Progenitor cell of endocrine pancreas (in vitro differentiated cells): ENCODE measurements around the gene KLF11. TPM values are rescaled to one million over a fixed set of nuclear protein-coding genes. Genes with fewer than 3 reads are reported as not detected.

Source experiments
- DNase-seq: peaks from one replicate; pipeline ENCODE4 v3.0.0; 2021; ENCODE audit warnings: low spot score; ENCODE audit not compliant: unreplicated experiment
- H3K27ac Mint-ChIP-seq: 2 replicates; pipeline ENCODE4 v1.8.0; 2021; ENCODE audit warnings: mild to moderate bottlenecking, moderate library complexity, mixed read lengths
- H3K27me3 Mint-ChIP-seq: 2 replicates; pipeline ENCODE4 v1.8.0; 2021; ENCODE audit warnings: mixed read lengths
- H3K36me3 Mint-ChIP-seq: 2 replicates; pipeline ENCODE4 v1.8.0; 2022; ENCODE audit warnings: mixed read lengths; ENCODE audit not compliant: insufficient read depth
- H3K4me1 Mint-ChIP-seq: 2 replicates; pipeline ENCODE4 v1.8.0; 2021; ENCODE audit warnings: low read depth, mixed read lengths
- H3K4me3 Mint-ChIP-seq: 2 replicates; pipeline ENCODE4 v1.8.0; 2021; ENCODE audit warnings: low read depth, mild to moderate bottlenecking, moderate library complexity, mixed read lengths
- H3K9me3 Mint-ChIP-seq: 2 replicates; pipeline ENCODE4 v1.8.0; 2021; ENCODE audit warnings: low read depth, mixed read lengths
- total RNA-seq: library from RNA; stranded (reverse); gene quantifications from 2 replicates; pipeline ENCODE4 v1.2.1, GENCODE V29; 2021
- TF ChIP-seq, protein P1 (sequence below): fragments of 200-600 bp; sonication (generic); IDR thresholded peaks from one replicate; pipeline ENCODE4 v1.5.0; 2021; ENCODE audit warnings: antibody characterized with exemption, mild to moderate bottlenecking; ENCODE audit not compliant: unreplicated experiment

KLF11 gene
- total RNA-seq, 1 donor from 2014 or later: 3.5 TPM

GRCh38 chr2:10053351-10053750 lies 10.0 kb downstream of the KLF11 start:
- Mint-ChIP-seq H3K9me3 (no peaks in the 10 kb centered on the region), H3K27ac (no peak overlapping the region), H3K4me3 (no peak overlapping the region), H3K36me3 (no peaks in the 10 kb centered on the region), H3K4me1 (peaks cover 5% of the 10 kb centered on the region), H3K27me3 (peaks cover 21% of the 10 kb centered on the region)
- no peak for DNase-seq
- TF ChIP-seq, protein P1, sequence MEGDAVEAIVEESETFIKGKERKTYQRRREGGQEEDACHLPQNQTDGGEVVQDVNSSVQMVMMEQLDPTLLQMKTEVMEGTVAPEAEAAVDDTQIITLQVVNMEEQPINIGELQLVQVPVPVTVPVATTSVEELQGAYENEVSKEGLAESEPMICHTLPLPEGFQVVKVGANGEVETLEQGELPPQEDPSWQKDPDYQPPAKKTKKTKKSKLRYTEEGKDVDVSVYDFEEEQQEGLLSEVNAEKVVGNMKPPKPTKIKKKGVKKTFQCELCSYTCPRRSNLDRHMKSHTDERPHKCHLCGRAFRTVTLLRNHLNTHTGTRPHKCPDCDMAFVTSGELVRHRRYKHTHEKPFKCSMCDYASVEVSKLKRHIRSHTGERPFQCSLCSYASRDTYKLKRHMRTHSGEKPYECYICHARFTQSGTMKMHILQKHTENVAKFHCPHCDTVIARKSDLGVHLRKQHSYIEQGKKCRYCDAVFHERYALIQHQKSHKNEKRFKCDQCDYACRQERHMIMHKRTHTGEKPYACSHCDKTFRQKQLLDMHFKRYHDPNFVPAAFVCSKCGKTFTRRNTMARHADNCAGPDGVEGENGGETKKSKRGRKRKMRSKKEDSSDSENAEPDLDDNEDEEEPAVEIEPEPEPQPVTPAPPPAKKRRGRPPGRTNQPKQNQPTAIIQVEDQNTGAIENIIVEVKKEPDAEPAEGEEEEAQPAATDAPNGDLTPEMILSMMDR: no peak

GRCh38 chr2:10054424-10054823 lies 11.1 kb downstream of the KLF11 start:
- Mint-ChIP-seq H3K4me1 (peaks cover 5% of the 10 kb centered on the region), H3K36me3 (no peaks in the 10 kb centered on the region)

GRCh38 chr2:10054976-10055375 lies 11.6 kb downstream of the KLF11 start:
- Mint-ChIP-seq H3K36me3 (no peaks in the 10 kb centered on the region), H3K27ac (no peak overlapping the region), H3K27me3 (peaks cover 21% of the 10 kb centered on the region), H3K4me1 (peaks cover 5% of the 10 kb centered on the region), H3K9me3 (no peaks in the 10 kb centered on the region), H3K4me3 (no peak overlapping the region)
- TF ChIP-seq, protein P1: no peak
- no peak for DNase-seq

More at GRCh38 chr2:10054424-10054823, 11.1 kb downstream of the KLF11 start:
- no peak for DNase-seq
- H3K4me3 Mint-ChIP-seq: no peak overlapping the region
- H3K9me3 Mint-ChIP-seq: no peaks in the 10 kb centered on the region
- H3K27me3 Mint-ChIP-seq: peaks cover 21% of the 10 kb centered on the region
- TF ChIP-seq, protein P1: no peak
- H3K27ac Mint-ChIP-seq: no peak overlapping the region

DNA sequence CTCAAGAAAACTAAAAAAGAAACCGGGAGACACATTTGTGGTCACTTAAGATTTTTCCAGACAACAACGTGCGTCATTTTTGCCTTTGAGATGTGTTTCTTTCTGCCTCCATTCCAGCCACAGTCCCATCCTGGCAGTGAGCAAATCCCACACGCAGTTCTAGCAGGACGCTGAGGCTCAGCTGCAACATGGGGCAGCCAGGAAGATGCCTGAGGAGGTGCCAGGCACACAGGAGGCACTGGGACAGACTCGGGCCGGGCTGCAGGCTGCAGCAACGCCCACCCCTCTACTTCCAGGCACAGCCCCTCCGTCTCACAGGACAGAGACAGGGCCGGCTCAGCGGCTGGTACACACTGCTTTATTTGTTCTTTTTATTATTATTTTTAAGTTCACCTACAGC lies 13.1 kb downstream of the KLF11 start:
- H3K9me3 Mint-ChIP-seq: no peaks in the 10 kb centered on the region
- TF ChIP-seq, protein P1: no peak
- H3K4me3 Mint-ChIP-seq: no peak overlapping the region
- H3K36me3 Mint-ChIP-seq: no peaks in the 10 kb centered on the region
- H3K27ac Mint-ChIP-seq: no peak overlapping the region
- DNase-seq: no peak
- peaks cover 21% of the 10 kb centered on the region for H3K27me3 Mint-ChIP-seq
- H3K4me1 Mint-ChIP-seq: peaks cover 5% of the 10 kb centered on the region

DNA sequence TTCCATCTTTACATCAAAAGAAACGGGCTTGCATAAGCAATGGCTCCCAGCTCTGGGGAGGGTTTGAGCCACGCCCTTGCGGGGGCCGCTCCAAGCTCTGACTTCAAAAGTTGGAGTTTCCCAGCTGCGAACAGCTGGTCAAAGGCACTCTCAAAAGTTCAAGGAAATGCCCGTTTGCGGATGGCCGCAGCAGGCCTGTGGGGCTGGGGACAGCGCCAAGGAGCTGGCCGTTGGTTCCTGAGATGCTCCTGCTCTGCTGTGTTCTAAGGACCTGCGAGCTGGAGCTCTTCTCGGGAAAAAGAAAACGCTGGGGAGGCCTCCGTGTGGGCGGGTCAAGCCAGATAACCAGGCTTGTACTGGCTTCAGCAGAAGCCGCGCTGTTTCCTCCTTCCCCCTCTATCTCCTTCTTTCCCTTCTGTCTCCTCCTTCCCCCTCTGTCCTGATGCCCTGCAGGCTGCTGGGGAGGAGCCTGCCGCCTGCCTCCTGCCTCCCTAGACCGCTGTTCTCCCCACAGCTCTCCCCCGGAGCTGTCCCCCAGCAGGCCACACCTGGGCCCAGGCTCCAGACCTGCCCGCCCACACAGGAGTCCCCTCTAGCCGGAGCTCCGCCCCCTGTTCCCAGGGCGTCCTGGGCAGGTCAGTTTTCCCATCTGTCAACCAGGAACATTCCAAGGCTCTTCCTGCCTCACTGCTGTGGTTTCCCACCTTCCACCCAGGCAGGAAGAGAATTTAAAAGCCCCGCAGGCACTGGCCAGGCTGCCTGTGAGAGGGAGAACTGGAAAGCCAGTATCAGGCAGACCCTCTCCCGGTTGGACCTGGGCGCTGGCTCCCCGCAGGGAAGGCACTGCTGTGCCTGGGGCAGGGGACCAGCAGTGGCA lies 14.1 kb downstream of the KLF11 start:
- TF ChIP-seq, protein P1: no peak
- peak overlapping the region; percentile 60 for H3K4me3 Mint-ChIP-seq
- H3K27ac Mint-ChIP-seq: peak overlapping the region; percentile 81
- peaks cover 5% of the 10 kb centered on the region for H3K4me1 Mint-ChIP-seq
- no peaks in the 10 kb centered on the region for H3K36me3 Mint-ChIP-seq
- no peaks in the 10 kb centered on the region for H3K9me3 Mint-ChIP-seq
- peak; percentile 51 for DNase-seq
- peaks cover 21% of the 10 kb centered on the region for H3K27me3 Mint-ChIP-seq
